GM23338 (cell line): ENCODE results near the gene HCST. TPM values are rescaled to one million over a fixed set of nuclear protein-coding genes. Genes with fewer than 3 reads are reported as not detected.
A peak's percentile ranks its signal among the peaks of the same experiment; 100 is the strongest.

Experiments used
- ATAC-seq: fragments of 200-7000 bp; cut with Tn5 transposase; 3 replicates; pipeline ENCODE4 v1.9.1; 2020
- DNase-seq: peaks from one replicate; pipeline ENCODE4 v3.0.0-alpha.2; 2015; ENCODE audit warnings: low spot score
- H2AFZ ChIP-seq: fragments of 200-600 bp; sonication (generic); 2 replicates; pipeline ENCODE4 v1.8.0; 2016; ENCODE audit warnings: antibody characterized with exemption, mild to moderate bottlenecking, moderate library complexity
- H3F3A ChIP-seq: fragments of 200-600 bp; sonication (generic); replicated peaks from 2 replicates; pipeline ENCODE4 v1.8.0; 2017; ENCODE audit warnings: antibody characterized with exemption, mixed run types, low read depth
- H3K27ac ChIP-seq: fragments of 200-600 bp; sonication (generic); 2 replicates; pipeline ENCODE4 v1.6.1; 2016; ENCODE audit warnings: low read depth
- H3K27me3 ChIP-seq: fragments of 200-600 bp; sonication (generic); 2 replicates; pipeline ENCODE4 v1.8.0; 2016; ENCODE audit warnings: mild to moderate bottlenecking, mixed run types, moderate library complexity; ENCODE audit not compliant: insufficient read depth
- H3K36me3 ChIP-seq: fragments of 200-600 bp; sonication (generic); 2 replicates; pipeline ENCODE4 v1.8.0; 2016; ENCODE audit warnings: mild to moderate bottlenecking; ENCODE audit not compliant: insufficient read depth
- H3K4me1 ChIP-seq: fragments of 200-600 bp; sonication (generic); 2 replicates; pipeline ENCODE4 v1.8.0; 2016; ENCODE audit warnings: mild to moderate bottlenecking, moderate library complexity; ENCODE audit not compliant: insufficient read depth
- H3K4me2 ChIP-seq: fragments of 200-600 bp; sonication (generic); 2 replicates; pipeline ENCODE4 v1.7.1; 2017; ENCODE audit warnings: mixed run types
- H3K4me3 ChIP-seq: fragments of 200-600 bp; sonication (generic); 2 replicates; pipeline ENCODE4 v1.6.1; 2016; ENCODE audit warnings: mixed run types
- H3K79me2 ChIP-seq: fragments of 200-600 bp; sonication (generic); replicated peaks from 2 replicates; pipeline ENCODE4 v1.8.0; 2017; ENCODE audit warnings: mild to moderate bottlenecking; ENCODE audit not compliant: insufficient read depth
- H3K9me2 ChIP-seq: fragments of 200-600 bp; sonication (generic); 2 replicates; pipeline ENCODE4 v1.8.0; 2017; ENCODE audit not compliant: insufficient read depth
- H4K20me1 ChIP-seq: fragments of 200-600 bp; sonication (generic); replicated peaks from 2 replicates; pipeline ENCODE4 v1.8.0; 2017; ENCODE audit warnings: mild to moderate bottlenecking; ENCODE audit not compliant: insufficient read depth
- H3K27ac Mint-ChIP-seq: 2 replicates; pipeline ENCODE4 v1.8.0; 2020; ENCODE audit warnings: inconsistent platforms, mild to moderate bottlenecking, moderate library complexity, mixed read lengths
- H3K27me3 Mint-ChIP-seq: 3 replicates; pipeline ENCODE4 v1.8.0; 2022; ENCODE audit warnings: low read depth, mild to moderate bottlenecking, moderate library complexity, mixed read lengths, inconsistent platforms; ENCODE audit not compliant: insufficient read depth, poor library complexity
- H3K36me3 Mint-ChIP-seq: 3 replicates; pipeline ENCODE4 v1.8.0; 2021; ENCODE audit warnings: low read depth, mild to moderate bottlenecking, inconsistent platforms, moderate library complexity, mixed read lengths
- H3K4me1 Mint-ChIP-seq: 3 replicates; pipeline ENCODE4 v1.8.0; 2020; ENCODE audit warnings: mild to moderate bottlenecking, inconsistent platforms, mixed read lengths
- H3K4me3 Mint-ChIP-seq: 3 replicates; pipeline ENCODE4 v1.8.0; 2021; ENCODE audit warnings: moderate library complexity, mild to moderate bottlenecking, inconsistent platforms, mixed read lengths
- H3K9me3 Mint-ChIP-seq: 3 replicates; pipeline ENCODE4 v1.8.0; 2020; ENCODE audit warnings: moderate library complexity, mild to moderate bottlenecking, inconsistent platforms, mixed read lengths
- CREB1 ChIP-seq: fragments of 250-450 bp; sonication (Bioruptor Pico); IDR thresholded peaks from 2 replicates; pipeline ENCODE4 v1.5.0; 2020; ENCODE audit warnings: low read depth, mild to moderate bottlenecking, moderate library complexity
- CTCF ChIP-seq, 2 experiments: fragments of 200-600 bp in 1 of 2; sonication (generic) in 1 of 2; conservative IDR thresholded peaks; 2 replicates each; pipeline versions ENCODE4 v1.5.1 to v1.6.1; 2016 to 2017; ENCODE audit warnings: antibody characterized with exemption in 2 of 2, low read depth in 2 of 2, mild to moderate bottlenecking in 2 of 2, moderate library complexity in 1 of 2
- EZH2 ChIP-seq: fragments of 200-600 bp; sonication (generic); IDR thresholded peaks from one replicate; pipeline ENCODE4 v1.8.0; 2017; ENCODE audit warnings: antibody characterized with exemption, mild to moderate bottlenecking, low read depth; ENCODE audit not compliant: unreplicated experiment
- EZH2phosphoT487 ChIP-seq: fragments of 200-600 bp; sonication (generic); IDR thresholded peaks from one replicate; pipeline ENCODE4 v1.8.1; 2018; ENCODE audit warnings: antibody characterized with exemption; ENCODE audit not compliant: unreplicated experiment
- JUNB ChIP-seq: IDR thresholded peaks from one replicate; pipeline ENCODE4 v1.6.1; 2016; ENCODE audit warnings: antibody characterized with exemption; ENCODE audit not compliant: unreplicated experiment
- NANOG ChIP-seq: IDR thresholded peaks from 2 replicates; pipeline ENCODE4 v1.6.1; 2016; ENCODE audit warnings: antibody characterized with exemption, borderline replicate concordance
- POLR2AphosphoS5 ChIP-seq: IDR thresholded peaks from 2 replicates; pipeline ENCODE4 v1.6.1; 2016; ENCODE audit warnings: antibody characterized with exemption, low read depth
- REST ChIP-seq: IDR thresholded peaks from one replicate; pipeline ENCODE4 v1.6.1; 2018; ENCODE audit warnings: antibody characterized with exemption; ENCODE audit not compliant: unreplicated experiment
- STAT1 ChIP-seq: IDR thresholded peaks from one replicate; pipeline ENCODE4 v1.6.1; 2016; ENCODE audit warnings: antibody characterized with exemption; ENCODE audit not compliant: unreplicated experiment
- ZNF114 ChIP-seq: fragments of 250-450 bp; sonication (Bioruptor Pico); IDR thresholded peaks from 2 replicates; pipeline ENCODE4 v1.5.0; 2020; ENCODE audit warnings: mild to moderate bottlenecking, moderate library complexity
- ZNF331 ChIP-seq: fragments of 250-450 bp; sonication (Bioruptor Pico); IDR thresholded peaks from 2 replicates; pipeline ENCODE4 v1.5.0; 2020; ENCODE audit warnings: low read depth, mild to moderate bottlenecking, moderate library complexity
- polyA plus RNA-seq: library from polyadenylated mRNA; unstranded; fragments of >200 nt; fragmentation: Nextera tagmentation; extraction: Ambion mirVana; gene quantifications from 2 replicates; pipeline ENCODE4 v1.2.1, GENCODE V29; 2016
- total RNA-seq: library from RNA; depleted of rRNA; stranded (reverse); fragments of >200 nt; shearing (Covaris generic); gene quantifications from 2 replicates; pipeline ENCODE4 v1.2.3, GENCODE V29; 2014
- TF ChIP-seq, protein P1 (sequence below): IDR thresholded peaks from 2 replicates; pipeline ENCODE4 v1.6.1; 2016; ENCODE audit warnings: antibody characterized with exemption

The HCST gene
- total and polyA plus RNA-seq, 2 experiments from 2014 or later, result 2.1 TPM; not detected in 1

DNA sequence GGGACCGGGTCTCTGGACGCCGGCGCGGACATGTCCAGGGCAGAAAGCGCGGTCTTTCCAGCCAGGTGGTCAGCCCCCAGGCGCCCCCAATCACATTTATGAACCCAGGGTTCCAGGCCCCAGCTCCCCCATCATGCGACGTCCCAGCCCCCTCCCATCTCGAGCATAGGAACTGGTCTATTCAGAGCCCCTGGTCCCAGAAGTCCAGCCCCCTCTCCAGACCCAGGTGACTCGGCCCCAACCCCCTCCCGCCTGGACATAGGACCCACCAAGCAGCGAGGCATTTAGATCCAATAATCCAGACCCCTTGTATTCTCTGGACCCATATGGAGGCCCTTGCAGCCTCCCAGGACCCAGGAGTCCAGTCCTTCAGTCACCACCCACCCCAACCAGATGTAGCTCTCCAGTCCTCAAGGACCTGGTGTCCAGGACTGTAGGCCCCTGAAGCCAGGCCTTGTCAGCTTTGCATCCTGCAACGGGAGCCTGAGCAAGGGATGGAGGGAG lies 33.5 kb upstream of the HCST start:
- H3K4me3 Mint-ChIP-seq, result peak overlapping the region; percentile 86
- no peaks in the 10 kb centered on the region; the same call in 2 of the 3 replicates for H3K9me3 Mint-ChIP-seq
- Histone ChIP-seq H3K4me1 (peaks cover 12% of the 10 kb centered on the region), H4K20me1 (no peaks in the 10 kb centered on the region), H3K9me2 (no peaks in the 10 kb centered on the region), H3K4me3 (peak overlapping the region; percentile 84), H2AFZ (peak overlapping the region; percentile 83), H3K36me3 (no peaks in the 10 kb centered on the region), H3K27me3 (peaks cover 16% of the 10 kb centered on the region), H3K27ac (no peak overlapping the region), H3K79me2 (no peaks in the 10 kb centered on the region), H3F3A (peaks cover 15% of the 10 kb centered on the region; the same call in 1 of the 2 replicates), H3K4me2 (peak overlapping the region; percentile 98)
- H3K36me3 Mint-ChIP-seq, result peaks cover 3% of the 10 kb centered on the region
- peaks cover 25% of the 10 kb centered on the region for H3K4me1 Mint-ChIP-seq
- ATAC-seq, result no peak; the same call in 2 of the 3 replicates
- DNase-seq, result peak; percentile 20
- H3K27ac Mint-ChIP-seq, result no peak overlapping the region
- H3K27me3 Mint-ChIP-seq, result peaks cover 36% of the 10 kb centered on the region
- TF ChIP-seq EZH2 (no peak), STAT1 (no peak), ZNF114 (no peak), EZH2phosphoT487 (no peak), POLR2AphosphoS5 (no peak), CREB1 (CRISPR knock-in tag) (no peak), REST (no peak), CTCF (conservative IDR thresholded peaks at IDR 0.05; ENCODE audit: low read depth in 2 of 2) (no peak), JUNB (no peak), ZNF331 (no peak), NANOG (no peak)
- TF ChIP-seq, protein P1, sequence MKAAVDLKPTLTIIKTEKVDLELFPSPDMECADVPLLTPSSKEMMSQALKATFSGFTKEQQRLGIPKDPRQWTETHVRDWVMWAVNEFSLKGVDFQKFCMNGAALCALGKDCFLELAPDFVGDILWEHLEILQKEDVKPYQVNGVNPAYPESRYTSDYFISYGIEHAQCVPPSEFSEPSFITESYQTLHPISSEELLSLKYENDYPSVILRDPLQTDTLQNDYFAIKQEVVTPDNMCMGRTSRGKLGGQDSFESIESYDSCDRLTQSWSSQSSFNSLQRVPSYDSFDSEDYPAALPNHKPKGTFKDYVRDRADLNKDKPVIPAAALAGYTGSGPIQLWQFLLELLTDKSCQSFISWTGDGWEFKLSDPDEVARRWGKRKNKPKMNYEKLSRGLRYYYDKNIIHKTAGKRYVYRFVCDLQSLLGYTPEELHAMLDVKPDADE, result no peak
